Measurements from ENCODE around the gene ABCC11. TPM values are rescaled to one million over a fixed set of nuclear protein-coding genes. Genes with fewer than 3 reads are reported as not detected.
A peak's percentile ranks its signal among the peaks of the same experiment; 100 is the strongest.

The ABCC11 gene
- total RNA-seq, 1 donor from 2014 or later: 0.40 TPM

DNA sequence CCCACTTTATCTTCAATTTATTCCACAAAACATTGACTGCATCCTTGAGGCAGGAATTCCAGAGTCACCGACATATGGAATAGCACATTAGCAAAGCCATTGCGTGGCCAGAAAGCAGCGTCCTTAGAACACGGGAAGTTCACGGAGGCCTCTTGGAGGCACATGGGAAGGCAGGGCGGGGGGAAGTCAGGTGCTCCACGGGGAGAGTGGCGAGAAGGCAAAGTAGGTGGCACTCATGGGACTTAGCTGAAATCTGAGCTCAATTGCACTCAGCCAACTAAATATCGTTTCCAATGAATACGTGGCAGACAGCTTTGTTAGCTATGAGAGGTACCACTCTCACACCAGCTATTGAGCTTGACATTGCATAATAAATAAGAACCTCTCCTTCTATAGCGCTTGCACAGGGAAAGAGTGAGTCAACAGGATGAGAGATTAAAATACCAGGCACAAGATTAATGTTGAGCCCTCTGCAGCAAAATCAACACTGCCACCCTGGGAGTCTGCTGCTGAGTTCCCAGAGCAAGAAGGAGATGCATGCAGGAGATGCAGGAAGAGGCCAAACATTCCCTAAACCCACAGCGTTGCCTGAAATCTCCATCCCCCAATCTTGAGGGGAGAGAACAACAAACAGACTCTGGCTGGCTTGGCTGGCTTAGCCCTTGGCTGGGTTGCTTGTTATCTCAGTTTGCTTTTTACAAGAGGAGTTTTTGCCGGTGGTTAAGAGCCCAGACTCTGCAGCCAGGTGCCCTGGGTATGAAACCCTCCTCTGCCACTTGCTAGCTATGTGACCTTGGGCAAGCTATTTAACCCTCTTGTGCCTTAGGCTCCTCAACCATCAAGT lies 120.3 kb downstream of the ABCC11 start:
- ATAC-seq: peak; percentile 90

DNA sequence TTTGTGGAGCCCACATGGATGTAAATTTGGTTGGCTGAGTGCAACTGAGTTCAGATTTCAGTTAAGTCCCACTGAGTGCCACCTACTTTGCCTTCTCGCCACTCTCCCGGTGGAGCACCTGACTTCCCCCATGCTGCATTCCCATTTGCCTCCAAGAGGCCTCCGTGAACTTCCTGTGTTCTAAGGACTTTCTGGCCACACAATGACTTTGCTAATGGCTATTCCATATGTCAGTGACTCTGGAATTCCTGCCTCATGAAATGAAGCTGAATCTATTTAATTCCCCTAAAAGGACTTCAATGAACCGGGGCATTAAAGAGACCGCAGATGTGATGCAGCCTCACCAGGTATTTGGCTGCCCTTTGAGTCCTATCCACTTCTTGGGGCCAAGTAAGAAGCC lies 121.5 kb downstream of the ABCC11 start:
- ATAC-seq: no peak

DNA sequence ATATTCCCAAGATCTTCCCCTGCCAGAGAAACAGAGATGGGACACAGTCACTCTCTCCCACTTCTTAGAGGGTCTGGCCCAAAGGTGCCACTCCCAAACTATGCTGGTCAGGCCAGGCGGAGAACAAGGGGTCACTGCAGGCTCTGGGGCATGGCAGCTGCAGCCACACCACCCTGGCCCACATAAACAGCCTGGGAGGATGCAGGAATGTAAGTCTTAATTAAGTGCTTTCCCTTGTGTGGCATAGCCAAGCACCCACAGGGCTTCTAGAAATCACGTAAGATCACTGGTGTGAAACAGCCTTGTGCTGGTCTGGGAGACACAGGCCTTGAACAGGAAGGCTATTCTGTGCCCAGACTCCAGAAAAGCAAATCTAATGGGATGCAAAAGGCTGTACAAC lies 123.1 kb downstream of the ABCC11 start:
- ATAC-seq: no peak

DNA sequence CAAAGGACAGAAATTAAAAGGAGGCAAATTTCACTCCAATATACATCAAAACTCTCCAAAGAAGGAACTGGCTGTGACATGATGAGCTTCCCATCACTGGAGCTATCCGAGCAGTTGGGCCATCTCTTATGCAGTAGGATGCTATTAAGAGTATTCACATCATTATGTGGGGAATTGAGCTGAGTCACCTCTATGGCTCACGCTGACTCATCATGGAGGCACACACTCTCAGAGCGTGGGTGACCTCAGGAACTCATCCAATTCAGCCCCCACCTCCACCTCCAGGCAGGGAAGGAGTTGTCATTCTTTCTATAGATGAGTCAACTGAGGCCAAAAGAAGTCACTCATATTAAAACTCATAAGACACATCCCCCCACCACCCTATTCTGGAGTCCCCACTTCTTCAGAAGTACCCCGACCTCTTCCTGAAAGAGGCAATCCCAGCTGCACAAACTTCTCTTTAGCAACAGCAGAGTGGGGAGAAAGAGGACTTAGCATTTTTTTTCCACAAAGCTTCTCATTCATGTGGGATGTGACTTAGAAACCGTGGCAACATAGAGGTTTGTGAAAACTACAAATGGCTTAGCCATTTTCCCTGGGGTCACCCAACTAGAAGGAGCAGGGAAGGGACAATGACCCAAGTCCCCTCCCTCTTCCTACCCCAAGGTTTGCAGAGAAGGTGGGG lies 124.1 kb downstream of the ABCC11 start:
- peak; percentile 91 for ATAC-seq

DNA sequence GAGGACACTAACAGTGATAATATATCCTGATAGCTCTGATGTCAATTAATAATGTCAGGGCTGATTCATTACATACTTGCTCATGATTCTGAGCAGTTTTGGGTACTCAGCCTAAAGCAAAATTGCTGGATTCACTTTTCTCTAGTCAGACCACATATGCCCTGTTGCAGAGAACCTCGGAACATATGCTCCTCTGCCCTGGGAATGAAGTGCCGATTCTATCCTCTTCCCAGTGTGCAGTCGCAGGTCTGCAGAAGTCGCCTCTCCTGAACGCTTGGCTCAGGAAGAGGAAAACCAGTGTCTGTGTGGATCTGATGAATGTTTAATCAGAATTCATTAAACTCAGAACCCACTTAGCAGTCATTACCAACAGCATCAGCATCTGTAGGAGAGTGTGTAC lies 126.1 kb downstream of the ABCC11 start:
- ATAC-seq: no peak

DNA sequence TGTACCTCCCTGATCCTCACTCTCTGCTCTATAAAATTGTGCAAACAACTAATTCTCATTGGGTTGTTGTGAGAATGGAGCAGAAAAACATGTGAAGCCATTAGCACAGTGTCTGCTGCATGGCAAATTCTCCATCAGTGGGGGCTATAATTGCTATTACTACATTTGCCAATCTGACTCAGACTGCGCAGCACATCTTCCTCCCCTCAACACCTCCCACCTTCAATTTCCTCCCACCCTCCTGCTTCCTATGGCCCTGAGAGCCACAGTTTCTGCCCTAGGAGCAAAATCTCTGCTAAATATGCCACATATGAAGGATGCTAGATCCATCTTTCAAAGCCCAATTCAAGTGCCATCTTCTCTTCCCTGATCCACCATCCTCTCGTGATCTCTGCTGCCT lies 128.5 kb downstream of the ABCC11 start:
- ATAC-seq: no peak

DNA sequence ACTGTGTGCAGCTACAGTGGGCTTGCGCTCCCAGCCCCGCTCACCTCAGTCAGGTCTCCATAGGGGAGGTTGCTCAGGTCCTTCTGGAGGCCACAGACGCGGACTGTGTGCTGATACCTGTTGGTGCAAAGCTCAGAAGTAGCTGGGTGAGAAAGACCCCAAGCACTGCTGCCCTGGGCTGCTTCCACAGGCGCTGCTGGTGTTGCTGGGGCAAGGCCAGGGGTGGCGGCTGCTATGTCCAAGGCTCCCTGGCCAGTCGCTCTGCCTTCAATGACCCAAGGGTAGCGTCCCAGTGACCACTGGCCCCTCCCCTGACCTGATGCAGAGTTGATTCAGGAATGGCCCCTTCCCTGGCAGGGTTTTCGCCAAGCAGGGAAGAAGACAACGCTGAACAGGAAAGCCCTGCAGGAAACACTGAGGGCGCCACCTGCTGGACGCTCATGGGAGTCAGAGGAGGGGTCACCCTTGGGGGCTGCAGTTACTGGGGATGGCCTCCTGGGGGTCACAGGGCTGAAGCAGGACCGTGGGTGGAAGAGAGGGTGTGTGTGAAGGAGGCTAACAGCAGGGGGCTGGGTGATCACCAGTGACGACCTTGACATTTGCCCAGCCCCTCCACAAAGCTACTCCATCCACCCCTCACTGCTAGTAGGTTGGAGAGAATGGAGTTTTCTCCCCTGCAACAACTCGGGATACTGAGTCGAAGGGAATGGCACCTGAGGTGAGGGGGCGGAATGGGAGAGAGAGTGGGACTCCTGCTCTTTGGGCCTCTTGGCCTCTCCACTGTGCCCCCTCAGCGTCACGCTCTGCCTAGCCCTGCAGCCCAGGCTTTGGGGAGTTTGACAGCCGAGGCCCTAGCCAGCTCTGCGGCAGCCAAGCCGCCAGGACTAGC lies 129.9 kb downstream of the ABCC11 start:
- ATAC-seq: peak; percentile 22

Other genes with a start within 250 kb of the ABCC11 start
- gene ABCC12, start 91.5 kb downstream of the ABCC11 start, total RNA-seq: not detected
- 36.2 TPM for gene LONP2, start 3.2 kb downstream of the ABCC11 start, total RNA-seq
- gene SIAH1, start 137.9 kb upstream of the ABCC11 start, total RNA-seq: 13.7 TPM